Endodermal cell (in vitro differentiated cells): ENCODE measurements around the gene SPTLC3. TPM values are rescaled to one million over a fixed set of nuclear protein-coding genes. Genes with fewer than 3 reads are reported as not detected.

Source experiments
- DNase-seq: peaks from one replicate; pipeline ENCODE4 v3.0.0-alpha.2; 2017
- H3K27ac ChIP-seq: 2 replicates; pipeline ENCODE4 v1.5.1; 2013; ENCODE audit warnings: mild to moderate bottlenecking, low read depth, low read length, moderate library complexity
- H3K27me3 ChIP-seq: 2 replicates; pipeline ENCODE4 v1.6.1; 2013; ENCODE audit warnings: mild to moderate bottlenecking, low read length, moderate library complexity; ENCODE audit not compliant: insufficient read depth, control insufficient read depth, poor library complexity, severe bottlenecking
- H3K36me3 ChIP-seq: 2 replicates; pipeline ENCODE4 v1.7.0; 2013; ENCODE audit warnings: mild to moderate bottlenecking, low read length, moderate library complexity; ENCODE audit not compliant: control insufficient read depth, insufficient read depth
- H3K4me1 ChIP-seq: one replicate; pipeline ENCODE4 v1.7.0; 2013; ENCODE audit warnings: low read length; ENCODE audit not compliant: control insufficient read depth, insufficient read depth
- H3K4me3 ChIP-seq: 2 replicates; pipeline ENCODE4 v1.5.1; 2013; ENCODE audit warnings: mild to moderate bottlenecking, low read length, moderate library complexity
- H3K9ac ChIP-seq: 2 replicates; pipeline ENCODE4 v1.6.1; 2013; ENCODE audit warnings: mild to moderate bottlenecking, low read length, moderate library complexity; ENCODE audit not compliant: poor library complexity, severe bottlenecking; ENCODE audit errors: extremely low read depth
- H3K9me3 ChIP-seq: 2 replicates; pipeline ENCODE4 v1.6.1; 2013; ENCODE audit warnings: mild to moderate bottlenecking, low read length, moderate library complexity; ENCODE audit not compliant: control insufficient read depth
- H3K27ac Mint-ChIP-seq: 2 replicates; pipeline ENCODE4 v1.8.0; 2020; ENCODE audit warnings: mixed read lengths
- H3K27me3 Mint-ChIP-seq: 2 replicates; pipeline ENCODE4 v1.8.0; 2021; ENCODE audit warnings: mild to moderate bottlenecking, mixed read lengths; ENCODE audit not compliant: insufficient read depth
- H3K36me3 Mint-ChIP-seq: 2 replicates; pipeline ENCODE4 v1.8.0; 2020; ENCODE audit warnings: low read depth, mixed read lengths
- H3K4me1 Mint-ChIP-seq: 2 replicates; pipeline ENCODE4 v1.8.0; 2020; ENCODE audit warnings: mixed read lengths
- H3K4me3 Mint-ChIP-seq: 2 replicates; pipeline ENCODE4 v1.8.0; 2020; ENCODE audit warnings: mild to moderate bottlenecking, moderate library complexity, mixed read lengths
- H3K9me3 Mint-ChIP-seq: 2 replicates; pipeline ENCODE4 v1.8.0; 2020; ENCODE audit warnings: mild to moderate bottlenecking, mixed read lengths
- CTCF ChIP-seq: fragments of 200-600 bp; sonication (generic); conservative IDR thresholded peaks from 2 replicates; pipeline ENCODE4 v1.5.0; 2021; ENCODE audit warnings: antibody characterized with exemption, mild to moderate bottlenecking
- WGBS, 2 experiments: methylation state at CpG; one replicate each; pipeline versions ENCODE4 v1.1.5 to v1.1.7; 2013; ENCODE audit warnings: missing lambda C conversion rate in 2 of 2, mixed read lengths in 1 of 2; ENCODE audit not compliant: insufficient coverage in 1 of 2, insufficient read length in 1 of 2; 5-methylcytosine and 5-hydroxymethylcytosine counted together
- total RNA-seq, 2 donors: library from RNA; stranded (reverse); fragmentation: NEBNext Ultra II Directional in 1 of 2; extraction: Animal tissue kit (Norgen Biotek cat#: 25700) in 1 of 2; gene quantifications; 2 replicates in 1 of 2; 3 replicates in 1 of 2; pipeline ENCODE4 v1.2.1, GENCODE V29; 2021

The SPTLC3 gene
- total RNA-seq, 2 donors from 2014 or later = 1.6 TPM

GRCh38 chr20:13013411-13013810, 4.6 kb downstream of the SPTLC3 start:
- Histone ChIP-seq H3K4me1 (no peaks in the 10 kb centered on the region), H3K27me3 (no peaks in the 10 kb centered on the region), H3K4me3 (no peak overlapping the region), H3K27ac (no peak overlapping the region), H3K9ac (no peak overlapping the region), H3K9me3 (no peaks in the 10 kb centered on the region), H3K36me3 (no peaks in the 10 kb centered on the region)
- H3K27ac Mint-ChIP-seq = no peak overlapping the region
- no peak for DNase-seq
- H3K36me3 Mint-ChIP-seq = no peaks in the 10 kb centered on the region
- no peak for TF ChIP-seq CTCF
- H3K9me3 Mint-ChIP-seq = no peaks in the 10 kb centered on the region
- H3K4me1 Mint-ChIP-seq = peaks cover 14% of the 10 kb centered on the region
- WGBS, 2 experiments = 100% methylated on average over 1 of the region's 1 CpG; no CpG with 5 or more reads in 1 of the 2 experiments
- no peak overlapping the region for H3K4me3 Mint-ChIP-seq
- no peaks in the 10 kb centered on the region for H3K27me3 Mint-ChIP-seq

GRCh38 chr20:13017235-13017634, 8.5 kb downstream of the SPTLC3 start:
- peaks cover 2% of the 10 kb centered on the region for H3K4me1 Mint-ChIP-seq
- H3K9me3 Mint-ChIP-seq = peaks cover 13% of the 10 kb centered on the region
- 100% methylated on average over 1 of the region's 1 CpG; no CpG with 5 or more reads in 1 of the 2 experiments for WGBS, 2 experiments
- no peaks in the 10 kb centered on the region for H3K27me3 ChIP-seq
- no peak overlapping the region for H3K4me3 Mint-ChIP-seq
- no peak overlapping the region for H3K27ac Mint-ChIP-seq
- H3K36me3 Mint-ChIP-seq = peaks cover 3% of the 10 kb centered on the region
- H3K4me1 ChIP-seq = no peaks in the 10 kb centered on the region
- H3K27ac ChIP-seq = no peak overlapping the region
- no peaks in the 10 kb centered on the region for H3K36me3 ChIP-seq
- no peak overlapping the region for H3K4me3 ChIP-seq
- no peak overlapping the region for H3K9ac ChIP-seq
- peaks cover 16% of the 10 kb centered on the region for H3K9me3 ChIP-seq
- H3K27me3 Mint-ChIP-seq = no peaks in the 10 kb centered on the region
- no peak for DNase-seq
- no peak for TF ChIP-seq CTCF

GRCh38 chr20:13017883-13018535, 9.2 kb downstream of the SPTLC3 start:
- H3K27ac Mint-ChIP-seq = no peak overlapping the region
- Histone ChIP-seq H3K27me3 (no peaks in the 10 kb centered on the region), H3K4me3 (no peak overlapping the region), H3K36me3 (no peaks in the 10 kb centered on the region), H3K4me1 (no peaks in the 10 kb centered on the region), H3K9ac (no peak overlapping the region), H3K9me3 (peaks cover 23% of the 10 kb centered on the region), H3K27ac (no peak overlapping the region)
- H3K4me1 Mint-ChIP-seq = no peaks in the 10 kb centered on the region
- no peak overlapping the region for H3K4me3 Mint-ChIP-seq
- WGBS, 2 experiments = 95 to 100% methylated on average over 2 of the region's 2 CpGs
- peaks cover 19% of the 10 kb centered on the region for H3K9me3 Mint-ChIP-seq
- peaks cover 7% of the 10 kb centered on the region for H3K36me3 Mint-ChIP-seq
- no peak for TF ChIP-seq CTCF
- H3K27me3 Mint-ChIP-seq = peaks cover 3% of the 10 kb centered on the region
- DNase-seq = no peak
